Measurements from ENCODE around the gene CBLB.
"Not testable (repeated sequence)": the region's sequence is repeated elsewhere in the genome, so short reads cannot be mapped to it uniquely, and the experiment has no call there.

CBLB gene

DNA sequence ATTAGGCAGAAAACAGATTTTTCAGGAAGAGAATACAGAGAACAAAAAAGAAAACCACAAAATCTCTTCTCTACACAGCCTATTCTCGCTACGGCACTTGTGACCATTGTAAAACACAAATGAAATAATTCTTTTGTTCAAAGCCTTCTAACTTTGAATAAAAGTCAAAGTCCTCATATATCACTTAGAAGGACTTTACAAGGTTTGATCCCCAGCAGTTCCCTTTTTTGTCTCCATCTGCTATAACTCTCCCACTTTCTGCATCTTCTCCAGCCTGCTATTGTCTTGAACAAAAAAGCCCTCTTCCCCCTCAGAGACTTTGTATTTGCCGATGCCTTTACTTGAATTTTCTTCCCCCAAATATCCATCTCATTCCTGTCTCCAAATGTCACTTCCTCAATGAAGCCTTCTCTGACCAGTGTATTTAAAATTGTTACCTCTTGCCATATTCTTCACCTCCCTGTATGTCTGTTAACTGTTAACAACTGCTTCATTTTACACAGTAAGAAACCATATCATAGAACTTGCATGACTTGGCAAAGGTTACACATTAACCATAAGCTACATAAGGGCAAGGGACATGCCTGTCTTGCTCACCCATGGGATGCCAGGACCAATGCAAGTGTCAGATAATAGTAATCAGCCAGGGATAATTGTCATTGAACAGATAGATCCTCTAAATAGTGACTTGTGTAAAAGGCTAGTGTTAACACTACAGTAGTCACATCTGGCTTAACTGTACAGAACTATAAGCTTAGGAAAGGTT lies 122.4 kb downstream of the CBLB start:
- DNase-seq: no peak

DNA sequence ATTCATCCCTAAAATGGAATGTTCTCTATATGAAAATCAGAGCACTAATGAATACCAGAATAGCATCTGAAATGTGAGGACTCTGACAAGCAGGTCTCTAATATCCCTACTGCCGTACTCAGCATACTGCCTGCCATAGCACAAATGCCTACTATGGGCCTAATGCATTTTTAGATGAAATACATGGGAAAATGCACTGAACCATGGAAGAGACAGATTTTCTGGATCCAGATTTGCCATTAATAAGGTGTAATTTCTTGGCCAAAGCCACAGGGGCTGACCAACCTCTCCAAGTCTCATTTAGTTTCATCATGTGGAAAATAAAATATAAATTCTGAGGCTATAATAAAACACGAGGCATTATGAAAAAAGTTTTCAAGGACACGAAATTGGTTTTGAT lies 123.8 kb downstream of the CBLB start:
- no peak for DNase-seq

DNA sequence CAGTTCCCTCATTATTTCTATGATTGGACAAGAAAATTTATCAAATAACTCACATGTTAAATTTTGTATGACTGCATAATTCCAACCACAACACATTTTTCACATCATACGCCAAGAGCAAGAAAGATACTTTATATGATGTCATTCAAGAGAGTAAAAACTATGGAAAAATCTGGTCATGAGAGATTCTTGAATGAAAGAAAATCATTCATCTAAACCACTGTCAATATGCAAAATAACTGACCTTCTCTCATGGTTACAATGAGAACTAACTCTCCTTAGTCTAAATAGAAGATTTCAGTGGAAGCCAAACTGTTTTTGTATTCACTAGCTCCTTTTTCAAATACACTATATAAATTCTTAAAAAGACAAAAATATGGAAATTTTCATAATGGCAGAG lies 124.6 kb downstream of the CBLB start:
- DNase-seq: no peak

DNA sequence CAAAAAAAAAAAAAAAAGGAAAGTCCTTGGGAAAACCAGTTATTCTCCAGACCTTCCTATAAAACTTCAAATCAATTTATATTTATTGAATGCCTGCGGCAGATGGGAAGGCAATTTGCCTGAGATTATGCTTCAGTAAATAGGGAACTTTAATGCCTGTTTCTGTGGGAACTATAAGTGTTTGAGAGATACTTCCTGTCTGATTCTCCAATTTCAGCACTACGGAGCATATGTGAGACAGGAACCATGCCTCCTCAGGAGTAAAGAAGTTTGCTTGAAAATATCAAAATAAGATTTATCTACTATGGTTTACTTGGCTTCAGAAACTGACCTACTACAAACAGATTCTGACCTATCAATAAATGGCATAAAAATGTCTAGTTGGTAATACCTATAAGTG lies 135.5 kb downstream of the CBLB start:
- peak in 1 of 2 experiments; percentile 29 for DNase-seq

DNA sequence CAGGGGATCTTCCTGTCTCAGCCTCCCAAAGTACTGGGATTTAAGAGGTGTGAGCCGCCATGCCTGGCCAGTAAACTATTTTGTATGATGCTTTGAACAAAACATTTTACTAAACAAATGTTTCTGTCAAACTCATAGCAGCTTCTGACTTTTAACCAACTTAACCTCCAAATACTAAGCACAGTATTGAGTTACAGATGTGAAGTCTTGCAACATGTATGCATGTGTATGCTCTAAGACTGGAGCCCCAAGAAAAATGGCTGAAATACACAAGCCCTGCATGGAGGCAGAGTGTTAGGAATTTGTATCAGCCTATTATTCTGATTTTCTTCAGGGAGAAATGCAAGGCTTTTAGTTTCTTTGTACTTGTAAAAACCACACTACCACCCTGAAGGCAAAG lies 137.1 kb downstream of the CBLB start:
- DNase-seq: no peak

DNA sequence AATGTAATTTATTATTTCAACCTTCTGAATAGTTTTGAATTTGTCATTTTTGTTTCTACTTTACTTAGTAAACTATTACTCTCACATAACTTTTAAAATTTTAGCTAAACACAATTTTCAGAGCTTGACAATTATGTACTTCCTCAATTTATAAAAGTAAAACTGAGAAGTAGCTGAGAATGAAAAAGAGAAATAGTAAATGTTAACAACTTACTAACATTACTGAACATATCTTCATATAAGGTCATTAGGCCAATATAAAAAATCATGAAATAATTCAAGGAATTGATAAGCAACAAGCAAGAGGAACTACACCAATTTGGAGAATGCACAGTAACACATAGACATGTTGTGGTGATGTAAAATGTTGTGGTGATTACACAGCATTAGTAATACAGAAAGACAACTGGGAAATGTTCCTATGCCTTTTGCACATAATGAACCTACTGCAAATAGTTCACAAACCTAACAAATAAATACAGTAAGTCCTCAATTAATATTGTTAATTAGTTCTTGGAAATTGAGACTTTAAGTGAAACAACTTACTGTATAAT lies 137.9 kb downstream of the CBLB start:
- no peak for DNase-seq

DNA sequence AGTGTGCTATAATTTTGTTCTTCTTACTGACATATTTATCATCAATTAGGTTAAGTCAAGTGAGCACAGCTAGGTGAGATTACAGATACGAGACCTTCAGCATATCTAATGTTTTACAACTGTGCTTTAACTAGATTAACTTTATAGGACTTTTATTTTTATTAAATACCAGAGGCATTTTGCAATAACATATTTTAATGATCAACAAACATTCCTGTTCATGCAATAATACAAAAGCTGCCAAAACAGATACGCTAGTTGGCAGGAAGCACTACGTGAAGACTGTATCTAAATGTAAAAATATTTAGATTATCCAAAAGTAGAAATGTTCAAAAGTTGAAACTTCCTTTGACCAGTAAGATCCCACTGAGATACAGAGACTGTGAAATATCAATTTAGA lies 139.1 kb downstream of the CBLB start:
- DNase-seq: no peak

DNA sequence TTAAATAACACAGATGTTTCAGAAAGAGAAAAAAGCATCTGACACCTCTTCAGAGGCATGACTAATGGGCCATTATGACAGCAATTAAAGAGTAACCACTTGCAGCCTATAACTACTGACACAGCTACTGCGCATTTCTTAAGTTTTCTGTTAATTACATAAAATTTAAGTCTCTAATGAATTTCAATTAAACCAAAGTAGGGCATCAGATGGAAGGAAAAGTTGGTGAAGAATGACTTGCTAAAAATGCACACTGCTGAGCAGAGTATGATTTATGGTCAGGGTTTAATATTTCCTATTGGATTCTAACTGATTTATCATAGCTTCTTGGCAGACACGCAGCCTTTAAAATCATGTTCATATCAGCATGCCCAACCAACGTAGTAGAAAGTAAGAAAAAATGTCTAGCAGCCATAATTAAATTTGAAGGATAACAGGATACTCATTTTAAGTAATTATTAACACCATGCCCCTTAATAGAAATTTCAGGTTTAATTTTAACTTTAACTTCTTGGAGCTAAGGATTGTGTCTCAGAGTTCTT lies 140.0 kb downstream of the CBLB start:
- DNase-seq: peak; percentile 7 to 52

DNA sequence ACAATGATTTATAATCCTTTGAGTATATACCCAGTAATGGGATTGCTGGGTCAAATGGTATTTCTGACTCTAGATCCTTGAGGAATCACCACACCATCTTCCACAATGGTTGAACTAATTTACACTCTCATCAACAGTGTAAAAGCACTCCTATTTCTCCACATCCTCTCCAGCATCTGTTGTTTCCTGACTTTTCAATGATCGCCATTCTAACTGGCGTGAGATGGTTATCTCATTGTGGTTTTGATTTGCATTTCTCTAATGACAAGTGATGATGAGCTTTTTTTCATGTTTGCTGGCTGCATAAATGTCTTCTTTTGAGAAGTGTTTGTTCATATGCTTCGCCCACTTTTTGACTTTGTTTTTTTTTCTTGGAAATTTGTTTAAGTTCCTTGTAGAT lies 141.8 kb downstream of the CBLB start:
- not testable (repeated sequence) for DNase-seq

DNA sequence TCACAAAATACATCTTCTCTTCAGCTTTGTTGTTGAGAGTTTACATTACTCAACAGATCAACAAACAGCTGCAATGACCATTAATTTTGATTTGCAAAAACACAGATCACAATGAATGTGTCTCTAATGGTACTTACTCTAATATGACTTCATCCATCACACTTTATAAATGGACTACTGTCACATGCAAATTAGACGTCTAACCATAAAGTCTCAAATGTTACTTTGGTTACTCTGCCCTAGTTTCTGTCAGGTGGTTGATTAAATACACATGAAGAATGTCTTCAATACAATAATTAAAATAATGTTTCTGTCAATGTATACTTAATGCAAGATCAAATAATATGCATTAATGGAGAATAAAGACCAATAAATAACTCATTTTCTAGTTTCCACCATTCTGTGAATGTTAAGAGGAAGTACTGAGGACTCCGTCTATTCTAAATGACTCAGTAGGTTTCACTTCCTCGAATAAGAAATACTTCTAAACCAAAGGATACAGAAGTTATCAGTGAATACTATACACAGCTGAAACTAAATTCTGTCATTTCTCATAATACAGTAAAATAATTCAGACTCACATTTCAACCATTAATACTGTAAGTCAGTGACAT lies 145.8 kb downstream of the CBLB start:
- no peak for DNase-seq

DNA sequence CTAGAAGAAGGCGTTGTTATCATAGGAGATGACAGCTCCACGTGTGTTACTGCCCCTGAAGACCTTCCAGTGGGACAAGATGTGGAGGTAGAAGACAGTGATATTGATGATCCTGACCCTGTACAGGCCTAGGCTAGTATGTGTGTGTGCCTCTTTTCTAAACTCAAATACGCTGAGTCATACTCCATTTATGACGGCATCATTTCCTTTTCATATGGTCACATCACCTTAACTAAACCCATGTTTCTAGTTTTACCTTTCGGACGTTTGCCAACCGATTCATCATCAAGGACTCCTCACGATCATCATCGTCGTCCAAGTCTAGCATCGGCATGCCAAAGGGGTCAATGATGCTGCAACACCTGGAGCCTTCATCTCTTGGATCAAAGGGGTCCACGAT lies 149.0 kb downstream of the CBLB start:
- no peak for DNase-seq

DNA sequence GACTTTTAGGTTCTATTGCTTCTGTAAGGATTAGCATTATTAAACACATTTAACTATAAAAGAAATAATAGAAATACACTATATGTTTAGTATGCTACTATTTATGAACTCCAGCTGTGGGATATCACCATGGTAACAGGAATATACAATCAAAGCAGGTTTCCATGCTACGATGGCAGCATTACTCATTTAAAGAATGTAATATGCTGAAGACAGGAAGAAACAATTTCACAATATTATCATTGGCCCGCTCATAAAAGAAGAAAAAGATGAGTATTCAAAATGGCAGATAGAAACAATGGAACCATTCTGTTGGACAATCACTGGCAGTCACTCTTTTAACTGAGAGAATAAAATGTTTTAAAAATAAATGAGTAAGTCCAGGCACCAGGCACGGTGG lies 153.4 kb downstream of the CBLB start:
- DNase-seq: no peak

DNA sequence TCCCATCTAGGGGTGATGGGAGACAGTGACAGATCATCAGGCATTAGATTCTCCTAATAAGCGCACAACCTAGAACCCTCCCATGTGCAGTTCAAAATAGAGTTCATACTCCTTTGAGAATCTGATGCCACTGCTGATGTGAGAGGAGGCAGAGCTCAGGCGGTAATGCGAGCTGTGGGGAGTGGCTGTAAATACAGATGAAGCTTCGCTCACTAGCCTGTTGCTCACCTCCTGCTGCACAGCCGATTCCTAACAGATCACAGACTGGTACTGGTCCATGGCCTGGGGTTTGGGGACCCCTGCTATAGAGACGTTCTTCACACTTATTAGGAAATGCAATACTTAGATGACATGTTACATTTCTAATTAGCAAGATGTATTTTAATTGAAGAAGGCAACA lies 154.4 kb downstream of the CBLB start:
- no peak for DNase-seq

DNA sequence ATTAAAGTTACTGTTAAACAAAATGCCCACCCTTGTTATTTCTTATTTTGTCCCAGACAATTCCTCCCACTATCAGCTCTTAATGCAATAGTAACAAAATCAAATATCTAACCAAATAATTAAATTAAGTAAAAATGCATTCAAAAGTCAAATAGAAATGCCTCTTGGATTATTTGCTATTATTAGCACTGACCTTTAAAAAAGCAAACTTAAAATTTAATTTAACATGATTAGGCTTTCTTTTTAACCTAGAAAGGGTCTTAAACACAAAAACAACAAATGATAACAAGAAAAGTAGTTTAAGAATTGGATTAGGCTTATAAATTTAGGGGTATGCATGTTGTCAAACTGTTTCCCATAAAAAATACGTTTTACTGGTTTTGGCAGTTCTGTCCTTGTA lies 159.8 kb downstream of the CBLB start:
- no peak for DNase-seq

DNA sequence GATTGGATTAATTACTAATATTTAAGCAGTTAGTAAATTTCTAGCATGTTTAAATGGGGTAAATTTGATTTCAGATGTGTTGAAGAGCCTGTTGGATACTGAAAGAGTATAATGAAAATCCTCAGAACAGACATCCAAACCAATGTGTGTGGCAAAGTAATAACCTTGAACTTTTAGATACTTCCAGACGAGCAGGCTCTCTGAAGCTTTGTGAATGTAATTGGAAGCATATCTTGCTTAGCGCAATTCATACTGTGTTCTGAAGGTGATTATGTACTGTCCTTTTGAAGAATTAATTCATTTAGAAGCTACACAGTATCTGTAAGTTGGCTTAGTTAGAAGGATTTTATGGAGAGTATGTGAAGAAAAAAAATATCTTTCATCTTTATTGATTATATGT lies 161.8 kb downstream of the CBLB start:
- no peak for DNase-seq

DNA sequence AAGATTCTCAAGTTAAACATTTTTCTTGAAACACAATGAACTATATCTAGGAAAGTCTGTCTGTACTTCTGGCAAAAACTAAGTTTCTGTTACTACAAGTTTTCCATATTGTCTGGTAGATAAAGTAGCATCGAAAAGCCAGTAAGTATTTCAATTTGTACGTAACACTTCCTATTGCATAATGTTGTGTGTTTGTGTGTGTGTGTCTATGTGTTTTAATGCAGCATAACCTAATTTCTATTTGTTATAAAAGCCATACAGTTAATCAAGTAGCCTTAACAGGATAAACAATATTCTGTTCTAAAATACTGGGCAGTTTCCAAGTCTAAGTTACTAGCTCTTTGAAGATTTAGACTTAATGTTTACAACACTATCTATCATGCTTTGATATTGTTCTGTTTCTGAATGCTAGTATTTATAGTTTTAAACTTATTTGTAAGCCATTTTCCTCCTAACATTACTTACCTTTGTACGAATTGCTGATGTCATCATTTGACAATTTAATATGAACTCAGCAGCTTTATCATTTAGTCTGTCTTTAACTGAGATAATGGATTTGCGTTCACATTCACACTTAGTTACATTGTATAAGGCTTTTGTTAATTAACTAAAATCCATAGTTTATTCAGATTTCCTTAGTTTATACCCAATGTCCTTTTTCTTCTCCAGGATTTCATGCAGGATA lies 163.9 kb downstream of the CBLB start:
- DNase-seq: no peak

DNA sequence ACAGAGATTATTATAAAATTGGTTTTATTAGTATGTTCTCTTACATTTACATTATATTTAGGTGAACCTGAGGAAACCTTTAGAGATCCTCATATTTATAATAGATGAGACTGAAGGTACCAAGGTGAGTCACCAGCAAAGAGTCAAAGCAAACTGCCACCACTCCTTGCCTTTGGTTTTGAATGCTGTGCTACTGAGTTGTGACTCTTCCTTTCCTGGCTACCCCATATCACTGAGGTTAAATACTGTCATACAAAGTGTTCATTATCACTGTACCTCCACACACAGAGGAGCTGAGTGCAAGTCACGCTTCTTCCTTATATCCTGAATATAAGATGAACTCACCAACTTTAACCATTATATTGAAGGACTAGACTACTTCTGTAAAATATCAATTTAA lies 168.2 kb downstream of the CBLB start:
- no peak for DNase-seq

DNA sequence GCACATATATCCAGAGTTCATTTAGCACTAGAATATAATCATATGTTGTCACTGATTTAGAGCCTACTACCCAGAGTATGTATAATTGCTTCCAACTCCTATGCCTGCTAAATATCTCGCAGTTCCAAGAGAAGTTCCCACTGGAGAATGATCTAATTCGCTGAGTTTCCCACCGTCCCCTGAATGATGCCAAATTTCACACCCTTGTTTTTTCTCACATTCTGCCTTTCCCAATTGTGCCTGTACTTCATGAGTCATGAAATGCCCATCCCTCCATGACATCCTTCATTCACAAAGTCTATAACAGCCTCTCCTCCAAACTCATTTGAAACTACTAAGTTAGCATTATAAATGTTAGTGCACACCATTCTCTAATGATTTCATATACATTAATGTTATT lies 177.2 kb downstream of the CBLB start:
- no peak for DNase-seq

DNA sequence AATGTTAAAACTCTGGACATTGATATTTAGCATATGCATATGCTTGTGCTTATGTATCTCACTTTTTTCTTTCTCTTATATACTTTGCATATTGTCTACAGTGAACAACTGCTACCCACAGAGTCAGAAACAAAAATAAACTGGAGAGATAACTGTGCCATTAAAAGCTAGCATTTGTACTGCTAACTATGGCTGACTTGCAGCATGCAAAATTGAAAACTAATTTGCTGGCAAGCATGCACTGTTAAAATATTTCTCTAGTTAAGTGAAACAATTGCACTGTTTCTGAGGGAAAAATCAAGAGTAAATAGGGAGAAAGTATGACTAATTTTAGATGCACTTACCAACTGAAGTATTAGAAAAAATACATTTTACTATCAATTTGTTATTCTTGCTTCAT lies 177.8 kb downstream of the CBLB start:
- no peak for DNase-seq

DNA sequence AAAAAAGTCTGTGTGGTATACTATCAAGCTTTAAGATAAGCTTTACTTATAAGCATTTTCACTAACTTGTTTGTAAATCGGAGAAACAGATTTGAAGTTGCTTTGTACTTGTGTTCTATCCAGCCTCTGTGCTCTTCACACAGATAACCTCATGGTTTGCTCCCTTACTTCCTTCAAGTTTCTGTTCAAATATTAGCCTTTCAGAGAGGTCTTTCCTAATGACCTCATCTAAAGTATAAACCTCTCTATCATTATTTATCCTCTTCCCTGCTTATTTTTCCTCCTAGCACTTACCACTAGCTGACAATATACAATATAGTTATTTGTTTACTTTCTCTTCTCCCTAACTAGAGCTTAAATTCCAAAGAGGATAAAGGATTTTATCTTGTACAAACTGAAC lies 180.0 kb downstream of the CBLB start:
- DNase-seq: peak in 1 of 2 experiments; percentile 12

DNA sequence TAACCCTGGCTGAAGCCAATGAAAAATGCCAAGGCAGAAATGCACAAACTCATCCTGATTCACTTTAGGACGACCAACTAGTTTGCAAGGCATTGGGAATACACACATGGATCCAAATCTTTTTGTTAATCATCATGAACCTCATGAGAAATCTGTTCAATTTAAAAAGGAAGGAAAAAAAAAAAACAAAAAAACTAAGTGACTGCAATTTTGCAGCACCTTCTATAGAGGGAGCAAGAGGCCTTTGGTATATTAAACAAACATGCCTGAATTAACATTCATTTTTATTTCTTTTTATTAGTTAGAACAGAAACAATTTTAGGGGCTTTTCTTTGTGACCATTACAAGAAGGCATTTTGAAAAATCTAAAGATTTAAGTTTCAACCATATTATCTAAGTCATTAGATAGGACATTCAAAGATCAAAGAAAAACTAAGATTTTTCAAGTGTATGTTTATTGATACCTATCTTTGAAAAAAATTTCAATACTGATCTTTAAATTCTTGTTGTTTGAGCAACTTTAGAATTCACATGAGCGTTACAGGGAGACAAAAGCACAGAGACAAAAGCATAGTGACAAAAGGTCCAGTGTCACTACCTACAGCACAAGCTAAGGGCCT lies 182.4 kb downstream of the CBLB start:
- peak in 1 of 2 experiments; percentile 41 for DNase-seq

DNA sequence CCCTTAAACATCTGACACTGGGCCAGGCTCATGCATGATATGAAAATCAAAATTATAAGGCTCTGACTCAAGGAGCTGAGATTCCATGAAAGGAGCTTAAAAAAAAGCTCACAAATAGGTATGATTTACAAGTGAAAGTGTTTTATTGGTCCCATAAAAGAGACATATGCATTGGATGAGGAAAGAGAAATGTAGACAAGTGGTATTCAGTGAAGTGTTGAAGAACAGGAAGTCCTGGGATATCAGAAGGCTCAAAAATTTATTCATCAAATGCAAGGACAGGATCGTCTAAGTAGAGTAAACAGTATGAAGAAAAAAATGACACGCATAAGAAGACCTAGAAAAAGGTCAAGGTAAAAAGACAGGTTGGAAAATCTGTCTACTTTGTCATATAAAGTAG lies 188.9 kb downstream of the CBLB start:
- no peak for DNase-seq

DNA sequence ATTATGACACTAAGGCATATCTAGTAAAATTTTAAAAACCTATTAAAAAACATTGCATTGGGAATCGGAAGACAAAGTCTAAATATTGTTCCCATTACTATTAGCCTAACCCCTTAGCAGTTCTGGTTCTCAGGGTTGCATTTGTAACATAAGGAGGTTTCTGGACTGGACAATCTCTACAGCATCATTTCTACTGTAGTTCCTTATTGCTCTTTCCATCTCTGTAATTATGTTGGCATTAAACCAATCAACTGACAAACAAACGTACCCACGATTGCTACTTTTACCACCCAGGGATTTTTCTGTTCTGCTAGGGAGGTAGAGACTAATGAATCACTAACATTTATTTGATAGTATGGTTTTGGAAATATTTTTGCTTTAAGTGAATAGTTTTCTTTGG lies 190.8 kb downstream of the CBLB start:
- no peak for DNase-seq
